HS-27A (cell line): ENCODE results near the gene HOMER1.

ENCODE experiments used
- DNase-seq: peaks from one replicate; pipeline ENCODE4 v3.0.0-alpha.2; 2012; ENCODE audit warnings: low read depth, missing footprints

Gene HOMER1

GRCh38 chr5:79489773-79490172 is 24.2 kb downstream of the HOMER1 start:
- no peak for DNase-seq

GRCh38 chr5:79488775-79489174 is 25.2 kb downstream of the HOMER1 start:
- DNase-seq: no peak

GRCh38 chr5:79488058-79488457 is 25.9 kb downstream of the HOMER1 start:
- DNase-seq: no peak

- no peak for DNase-seq
Measured at GRCh38 chr5:79487251-79487650, 26.7 kb downstream of the HOMER1 start.

GRCh38 chr5:79486116-79486515 is 27.8 kb downstream of the HOMER1 start:
- no peak for DNase-seq

- DNase-seq: no peak
Measured at GRCh38 chr5:79484731-79485130, 29.2 kb downstream of the HOMER1 start.

GRCh38 chr5:79481574-79481973 is 32.4 kb downstream of the HOMER1 start:
- no peak for DNase-seq

- no peak for DNase-seq
Measured at GRCh38 chr5:79480991-79481390, 32.9 kb downstream of the HOMER1 start.

- no peak for DNase-seq
Measured at GRCh38 chr5:79475152-79475466, 38.8 kb downstream of the HOMER1 start.

GRCh38 chr5:79474367-79475151 is 39.4 kb downstream of the HOMER1 start:
- DNase-seq: no peak

- DNase-seq: no peak
Measured at GRCh38 chr5:79471556-79471955, 42.4 kb downstream of the HOMER1 start.

GRCh38 chr5:79464695-79465332 is 49.1 kb downstream of the HOMER1 start:
- no peak for DNase-seq

GRCh38 chr5:79464278-79464677 is 49.7 kb downstream of the HOMER1 start:
- DNase-seq: no peak

GRCh38 chr5:79459626-79460025 is 54.3 kb downstream of the HOMER1 start:
- DNase-seq: no peak

- DNase-seq: no peak
Measured at GRCh38 chr5:79456890-79457583, 56.9 kb downstream of the HOMER1 start.

- DNase-seq: no peak
Measured at GRCh38 chr5:79456400-79456799, 57.5 kb downstream of the HOMER1 start.

GRCh38 chr5:79454043-79454442 is 59.9 kb downstream of the HOMER1 start:
- no peak for DNase-seq

GRCh38 chr5:79448336-79448735 is 65.6 kb downstream of the HOMER1 start:
- peak; percentile 29 for DNase-seq

GRCh38 chr5:79436821-79437220 is 77.1 kb downstream of the HOMER1 start:
- no peak for DNase-seq

GRCh38 chr5:79436224-79436623 is 77.7 kb downstream of the HOMER1 start:
- DNase-seq: no peak

GRCh38 chr5:79430196-79430595 is 83.7 kb downstream of the HOMER1 start:
- DNase-seq: no peak

GRCh38 chr5:79423296-79423695 is 90.6 kb downstream of the HOMER1 start:
- no peak for DNase-seq

GRCh38 chr5:79420248-79420647 is 93.7 kb downstream of the HOMER1 start:
- DNase-seq: no peak
